Stomach (tissue), 4 donors: ENCODE results near the gene PPP1R3E.

Experiments used
- CTCF ChIP-seq, 7 experiments: fragments of 450-650 bp in 4 of 7; fragments of 200-600 bp in 3 of 7; sonication (generic) in 3 of 7; IDR thresholded peaks; one replicate each; pipeline ENCODE4 v1.5.1; 2016 to 2019; ENCODE audit warnings: antibody characterized with exemption in 7 of 7, control low read depth in 2 of 7, mild to moderate bottlenecking in 1 of 7
- EP300 ChIP-seq: sonication (generic); formaldehyde crosslinking; IDR thresholded peaks from one replicate; pipeline ENCODE4 v1.6.1; 2017; ENCODE audit warnings: antibody characterized with exemption
- POLR2A ChIP-seq, 4 donors: fragments of 450-650 bp; IDR thresholded peaks; one replicate each; pipeline ENCODE4 v1.6.1; 2016; ENCODE audit warnings: antibody characterized with exemption in 4 of 4, control low read depth in 2 of 4, mild to moderate bottlenecking in 1 of 4, moderate library complexity in 1 of 4
- POLR2AphosphoS5 ChIP-seq, 3 donors: sonication (generic); formaldehyde crosslinking; IDR thresholded peaks; one replicate each; pipeline ENCODE4 v1.6.1; 2016; ENCODE audit warnings: antibody characterized with exemption in 3 of 3

GRCh38 chr14:23327947-23328744 is 25.5 kb upstream of the PPP1R3E start:
- TF ChIP-seq CTCF (IDR thresholded peaks at IDR 0.05) (peak in 5 of 7 experiments; percentile 77 to 91 (median 82)), POLR2AphosphoS5 (IDR thresholded peaks at IDR 0.05) (peak in 1 of 3 donors; percentile 80), EP300 (no peak), POLR2A (IDR thresholded peaks at IDR 0.05) (no peak)
